Activated T-helper 2 cell treated with anti-CD3 and anti-CD28 coated beads, Interferon-gamma antibody, Interleukin-2, Interleukin-4, amounts not matched to agents 10 μg/mL and 5 μg/mL and 100 μg/mL, durations not matched to agents 14 hours and 24 hours and 36 hours (primary cell): Measurements from ENCODE around the gene LARP7. TPM values are rescaled to one million over a fixed set of nuclear protein-coding genes. Genes with fewer than 3 reads are reported as not detected.
A peak's percentile ranks its signal among the peaks of the same experiment; 100 is the strongest.
"Not testable (repeated sequence)": the region's sequence is repeated elsewhere in the genome, so short reads cannot be mapped to it uniquely, and the experiment has no call there.

Source experiments
- DNase-seq: peaks from one replicate; pipeline ENCODE4 v3.0.0; 2021; ENCODE audit warnings: low spot score
- H3K27ac Mint-ChIP-seq: one replicate; pipeline ENCODE4 v1.8.0; 2021; ENCODE audit warnings: mixed read lengths
- H3K27me3 Mint-ChIP-seq: one replicate; pipeline ENCODE4 v1.8.0; 2021; ENCODE audit warnings: low read depth, mixed read lengths
- H3K36me3 Mint-ChIP-seq: one replicate; pipeline ENCODE4 v1.8.0; 2021; ENCODE audit warnings: low read depth, mixed read lengths
- H3K4me1 Mint-ChIP-seq: one replicate; pipeline ENCODE4 v1.8.0; 2021; ENCODE audit warnings: low read depth, mixed read lengths
- H3K4me3 Mint-ChIP-seq: one replicate; pipeline ENCODE4 v1.8.0; 2021; ENCODE audit warnings: low read depth, mild to moderate bottlenecking, moderate library complexity, mixed read lengths
- H3K9me3 Mint-ChIP-seq: one replicate; pipeline ENCODE4 v1.8.0; 2021; ENCODE audit warnings: mixed read lengths
- intact Hi-C: fragments of 100-400 bp; cut with micrococcal nuclease; formaldehyde crosslinking; loops from one replicate; pipeline ENCODE4 v1.15.1; 2023
- total RNA-seq: library from RNA; stranded (reverse); gene quantifications from 2 replicates; pipeline ENCODE4 v1.2.3, GENCODE V29; 2022

Gene LARP7
- total RNA-seq, 1 donor from 2014 or later, result 45.3 TPM

DNA sequence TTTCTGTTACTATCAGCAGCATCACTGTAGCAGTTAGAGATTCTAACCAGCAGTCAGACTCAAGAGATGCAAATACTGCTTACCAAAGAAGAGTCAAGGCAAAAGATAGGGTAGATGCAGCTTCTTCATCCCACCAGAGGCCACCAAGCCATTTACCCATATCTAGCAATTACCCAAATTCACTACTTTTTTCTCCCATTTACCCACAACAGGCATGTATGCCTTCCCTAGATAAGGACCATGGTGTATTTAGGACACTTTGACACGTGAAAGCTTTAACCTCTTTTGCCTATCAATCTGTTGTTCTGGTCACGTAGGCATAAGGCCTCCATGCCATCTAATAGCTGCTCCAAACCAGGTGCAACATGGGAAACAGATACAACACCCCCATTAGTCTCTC lies 5.6 kb downstream of the LARP7 start:
- no peaks in the 10 kb centered on the region for H3K27me3 Mint-ChIP-seq
- H3K36me3 Mint-ChIP-seq, result peaks cover 32% of the 10 kb centered on the region
- H3K27ac Mint-ChIP-seq, result no peak overlapping the region
- intact Hi-C loops, result no loop called here
- DNase-seq, result no peak
- H3K9me3 Mint-ChIP-seq, result no peaks in the 10 kb centered on the region
- H3K4me3 Mint-ChIP-seq, result no peak overlapping the region
- peaks cover 21% of the 10 kb centered on the region for H3K4me1 Mint-ChIP-seq

DNA sequence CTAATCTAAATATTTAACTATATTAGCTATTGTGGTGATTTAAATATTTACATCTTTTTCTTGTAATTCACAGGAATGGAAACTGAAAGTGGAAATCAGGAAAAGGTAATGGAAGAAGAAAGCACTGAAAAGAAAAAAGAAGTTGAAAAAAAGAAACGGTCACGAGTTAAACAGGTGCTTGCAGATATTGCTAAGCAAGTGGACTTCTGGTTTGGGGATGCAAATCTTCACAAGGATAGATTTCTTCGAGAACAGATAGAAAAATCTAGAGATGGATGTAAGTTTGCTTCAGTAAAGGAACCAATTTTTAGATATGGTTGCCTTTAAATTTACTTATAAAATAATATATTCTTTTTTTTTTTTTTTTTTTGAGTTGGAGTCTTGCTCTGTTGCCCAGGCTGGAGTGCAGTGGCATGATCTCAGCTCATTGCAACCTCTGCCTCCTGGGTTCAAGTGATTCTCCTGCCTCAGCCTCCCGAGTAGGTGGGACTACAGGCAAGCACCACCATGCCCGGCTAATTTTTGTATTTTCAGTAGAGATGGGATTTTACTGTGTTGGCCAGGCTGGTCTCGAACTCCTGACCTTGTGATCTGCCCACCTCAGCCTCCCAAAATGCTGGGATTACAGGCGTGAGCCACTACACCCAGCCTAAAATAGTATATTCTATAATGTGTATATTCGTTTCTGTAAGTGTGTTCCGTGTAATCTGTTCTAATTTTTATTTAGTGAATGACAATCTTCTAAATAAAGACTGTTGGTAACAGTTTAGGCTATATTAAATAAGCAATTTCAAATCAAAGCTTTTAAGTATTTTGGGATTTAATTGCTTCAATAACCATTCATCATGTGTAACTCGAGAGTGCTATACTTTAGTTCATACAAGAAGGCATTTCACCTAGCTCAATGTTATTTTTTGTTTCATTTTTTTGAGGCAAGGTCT lies 7.9 kb downstream of the LARP7 start:
- peaks cover 11% of the 10 kb centered on the region for H3K4me1 Mint-ChIP-seq
- H3K4me3 Mint-ChIP-seq, H3K27ac Mint-ChIP-seq, H3K27me3 Mint-ChIP-seq, DNase-seq, H3K9me3 Mint-ChIP-seq, intact Hi-C loops: not testable (repeated sequence)
- H3K36me3 Mint-ChIP-seq, result peaks cover 29% of the 10 kb centered on the region

DNA sequence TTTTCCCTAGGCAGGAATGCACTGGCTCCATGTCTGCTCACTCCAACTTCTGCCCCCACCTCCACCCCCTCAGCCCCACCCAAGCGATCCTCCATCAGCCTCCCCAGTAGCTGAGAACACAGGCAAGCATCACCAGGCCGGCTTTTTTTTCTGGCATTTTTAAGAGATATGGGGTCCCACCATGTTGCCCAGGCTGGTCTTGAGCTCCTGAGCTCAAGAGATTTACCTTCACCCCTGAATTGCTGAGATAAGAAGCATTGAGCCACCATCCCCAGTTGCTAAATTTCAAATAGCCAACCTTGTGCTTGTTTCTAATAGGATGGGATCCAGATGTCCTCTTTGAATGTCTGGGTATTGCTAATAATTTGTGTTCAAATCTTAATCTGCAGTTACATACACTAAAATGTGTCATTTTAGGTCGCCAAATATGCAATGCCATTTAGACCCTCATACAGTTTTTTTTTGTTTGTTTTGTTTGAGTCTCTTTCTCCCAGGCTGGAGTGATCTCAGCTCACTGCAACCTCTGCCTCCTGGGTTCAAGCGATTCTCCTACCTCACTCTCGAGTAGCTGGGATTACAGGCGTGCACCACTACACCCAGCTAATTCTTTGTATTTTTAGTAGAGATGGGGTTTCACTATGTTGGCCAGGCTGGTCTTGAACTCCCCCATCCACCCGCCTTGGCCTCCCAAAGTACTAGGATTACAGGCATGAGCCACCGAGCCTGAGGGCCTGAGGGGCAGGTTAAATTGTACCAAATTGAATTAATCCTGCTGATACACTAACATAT lies 8.8 kb downstream of the LARP7 start:
- H3K36me3 Mint-ChIP-seq, result peaks cover 31% of the 10 kb centered on the region
- no peaks in the 10 kb centered on the region for H3K27me3 Mint-ChIP-seq
- H3K27ac Mint-ChIP-seq, result peak overlapping the region; percentile 32
- intact Hi-C loops, result no loop called here
- no peaks in the 10 kb centered on the region for H3K9me3 Mint-ChIP-seq
- no peak for DNase-seq
- H3K4me1 Mint-ChIP-seq, result peaks cover 9% of the 10 kb centered on the region
- H3K4me3 Mint-ChIP-seq, result no peak overlapping the region

DNA sequence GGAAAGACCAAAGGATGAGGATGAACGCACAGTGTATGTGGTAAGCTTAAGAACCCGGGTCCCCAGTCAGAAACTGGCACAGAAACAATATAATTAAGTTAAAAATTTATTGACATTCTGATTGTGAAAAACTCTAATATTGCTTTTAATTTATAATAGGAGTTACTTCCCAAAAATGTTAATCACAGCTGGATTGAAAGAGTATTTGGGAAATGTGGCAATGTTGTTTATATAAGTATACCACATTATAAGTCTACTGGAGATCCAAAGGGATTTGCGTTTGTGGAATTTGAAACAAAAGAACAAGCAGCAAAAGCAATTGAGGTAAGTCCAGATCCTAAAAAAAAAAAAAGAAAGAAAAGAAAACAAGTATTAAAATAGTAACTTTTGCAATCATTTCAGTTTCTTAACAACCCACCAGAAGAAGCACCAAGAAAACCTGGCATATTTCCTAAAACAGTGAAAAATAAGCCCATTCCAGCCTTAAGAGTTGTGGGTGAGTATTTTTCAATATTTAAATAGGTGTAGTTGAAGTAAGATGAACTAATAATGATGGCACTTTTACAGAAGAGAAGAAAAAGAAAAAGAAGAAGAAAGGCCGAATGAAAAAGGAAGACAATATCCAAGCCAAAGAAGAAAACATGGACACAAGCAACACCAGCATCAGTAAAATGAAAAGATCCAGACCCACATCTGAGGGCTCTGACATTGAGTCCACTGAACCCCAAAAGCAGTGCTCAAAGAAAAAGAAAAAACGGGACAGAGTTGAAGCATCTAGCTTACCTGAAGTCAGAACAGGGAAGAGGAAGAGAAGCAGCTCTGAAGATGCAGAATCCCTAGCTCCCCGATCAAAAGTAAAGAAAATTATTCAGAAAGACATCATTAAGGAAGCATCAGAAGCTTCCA lies 9.9 kb downstream of the LARP7 start:
- peaks cover 35% of the 10 kb centered on the region for H3K36me3 Mint-ChIP-seq
- no peaks in the 10 kb centered on the region for H3K9me3 Mint-ChIP-seq
- H3K4me1 Mint-ChIP-seq, result peaks cover 2% of the 10 kb centered on the region
- DNase-seq, result no peak
- H3K4me3 Mint-ChIP-seq, result no peak overlapping the region
- no peaks in the 10 kb centered on the region for H3K27me3 Mint-ChIP-seq
- intact Hi-C loops, result no loop called here
- H3K27ac Mint-ChIP-seq, result no peak overlapping the region

DNA sequence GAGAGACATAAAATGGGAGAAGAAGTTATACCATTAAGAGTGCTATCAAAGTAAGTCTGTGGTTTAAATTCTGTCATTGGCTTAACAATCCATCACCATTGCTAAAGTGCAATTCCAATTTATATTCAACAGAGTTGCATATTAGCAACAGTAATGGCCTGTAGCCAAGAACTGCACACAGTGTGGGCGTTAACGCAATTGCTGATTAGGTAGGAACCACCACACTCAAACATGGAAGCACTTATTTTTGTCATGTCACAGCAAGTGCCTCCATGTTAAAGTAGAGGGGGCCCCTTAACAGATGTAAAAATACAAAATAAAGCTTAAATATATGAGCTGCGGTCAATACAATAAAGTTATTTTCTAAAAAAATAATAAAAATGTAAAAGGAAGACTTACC lies 10.8 kb downstream of the LARP7 start:
- Mint-ChIP-seq H3K27ac (no peak overlapping the region), H3K36me3 (peaks cover 38% of the 10 kb centered on the region)

DNA sequence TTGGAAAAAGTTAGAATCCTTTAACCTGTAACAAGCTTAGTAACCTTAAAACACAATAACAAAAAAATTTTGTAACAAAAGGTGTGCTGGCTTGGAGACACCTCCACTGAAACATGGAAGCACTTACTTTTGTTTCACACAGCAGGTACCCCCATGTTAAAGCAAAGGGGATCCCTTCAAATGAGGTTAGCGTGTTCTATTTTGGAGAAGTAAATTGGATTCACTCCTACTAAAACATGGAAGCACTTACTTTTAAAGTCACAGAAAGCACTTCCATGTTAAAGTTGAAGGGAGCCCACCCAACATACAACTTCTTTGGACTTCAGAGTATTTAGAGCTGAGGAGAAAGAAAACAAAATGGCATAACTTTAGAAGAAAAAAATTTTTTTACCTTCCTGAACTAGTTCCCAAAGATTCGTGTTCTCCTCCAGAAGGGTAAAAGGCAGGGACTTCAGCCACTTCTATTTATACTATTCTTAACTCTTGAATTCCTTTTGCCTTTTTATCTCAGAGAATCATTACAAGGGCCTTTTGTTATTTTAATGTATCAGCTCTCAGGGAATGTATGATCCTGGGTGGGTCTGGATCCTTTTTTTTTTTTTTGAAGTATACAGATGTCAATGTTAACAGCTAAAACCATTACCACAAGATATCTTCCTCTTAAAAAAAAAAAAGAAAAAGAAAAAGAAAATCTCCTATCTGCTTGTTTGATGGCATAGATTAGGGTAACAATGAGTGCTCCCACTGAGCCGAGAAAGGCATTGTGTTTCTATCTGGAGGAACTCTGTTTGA lies 11.5 kb downstream of the LARP7 start:
- Mint-ChIP-seq H3K4me1 (peaks cover 2% of the 10 kb centered on the region), H3K9me3 (no peaks in the 10 kb centered on the region), H3K27ac (no peak overlapping the region), H3K27me3 (no peaks in the 10 kb centered on the region), H3K4me3 (no peak overlapping the region), H3K36me3 (peaks cover 38% of the 10 kb centered on the region)
- intact Hi-C loops, result no loop called here
- DNase-seq, result no peak

More for the DNA sequence above, 10.8 kb downstream of the LARP7 start:
- Mint-ChIP-seq H3K4me1 (peaks cover 2% of the 10 kb centered on the region), H3K27me3 (no peaks in the 10 kb centered on the region), H3K4me3 (no peak overlapping the region), H3K9me3 (no peaks in the 10 kb centered on the region)
- intact Hi-C loops, result no loop called here
- DNase-seq, result no peak

DNA sequence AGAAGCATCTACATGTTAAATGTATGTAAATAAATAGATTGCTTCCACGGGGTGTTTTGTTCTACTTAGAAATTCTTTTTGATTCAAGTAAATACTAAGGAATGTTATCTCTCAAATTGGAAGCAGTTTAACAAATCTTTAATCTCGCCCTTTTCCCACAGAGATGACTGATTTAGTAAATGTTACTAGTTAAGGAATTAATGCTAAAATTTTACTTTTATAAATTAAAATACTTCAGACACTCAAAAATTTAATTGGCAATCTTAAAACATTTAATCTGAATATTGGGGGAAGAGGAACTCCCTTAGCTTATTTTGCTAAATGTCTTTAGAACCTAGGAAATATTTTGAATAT lies 12.1 kb downstream of the LARP7 start:
- no peak for DNase-seq
- no peak overlapping the region for H3K4me3 Mint-ChIP-seq
- no peaks in the 10 kb centered on the region for H3K27me3 Mint-ChIP-seq
- peaks cover 2% of the 10 kb centered on the region for H3K4me1 Mint-ChIP-seq
- no peak overlapping the region for H3K27ac Mint-ChIP-seq
- intact Hi-C loops, result no loop called here
- H3K36me3 Mint-ChIP-seq, result peaks cover 40% of the 10 kb centered on the region
- H3K9me3 Mint-ChIP-seq, result no peaks in the 10 kb centered on the region

DNA sequence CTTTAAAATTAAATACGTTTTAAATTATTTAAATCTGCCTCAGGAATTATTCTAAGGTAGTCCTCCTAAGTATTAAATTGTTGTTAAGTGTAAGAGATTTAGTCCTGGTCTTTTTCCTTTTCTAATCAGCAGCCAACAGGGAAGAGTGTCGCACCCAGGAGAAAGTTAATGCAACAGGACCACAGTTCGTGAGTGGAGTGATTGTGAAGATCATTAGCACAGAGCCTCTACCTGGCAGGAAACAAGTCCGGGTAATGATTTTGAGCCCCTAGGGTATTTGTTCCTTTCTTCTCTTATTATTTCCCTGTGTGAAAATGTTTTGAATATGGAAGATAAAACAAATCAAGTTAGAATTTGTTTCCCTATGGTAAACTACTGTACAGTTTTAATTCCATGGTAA lies 13.4 kb downstream of the LARP7 start:
- peaks cover 44% of the 10 kb centered on the region for H3K36me3 Mint-ChIP-seq
- H3K4me3 Mint-ChIP-seq, result no peak overlapping the region
- no peak for DNase-seq
- peaks cover 2% of the 10 kb centered on the region for H3K4me1 Mint-ChIP-seq
- no peaks in the 10 kb centered on the region for H3K9me3 Mint-ChIP-seq
- intact Hi-C loops, result no loop called here
- no peaks in the 10 kb centered on the region for H3K27me3 Mint-ChIP-seq
- no peak overlapping the region for H3K27ac Mint-ChIP-seq

DNA sequence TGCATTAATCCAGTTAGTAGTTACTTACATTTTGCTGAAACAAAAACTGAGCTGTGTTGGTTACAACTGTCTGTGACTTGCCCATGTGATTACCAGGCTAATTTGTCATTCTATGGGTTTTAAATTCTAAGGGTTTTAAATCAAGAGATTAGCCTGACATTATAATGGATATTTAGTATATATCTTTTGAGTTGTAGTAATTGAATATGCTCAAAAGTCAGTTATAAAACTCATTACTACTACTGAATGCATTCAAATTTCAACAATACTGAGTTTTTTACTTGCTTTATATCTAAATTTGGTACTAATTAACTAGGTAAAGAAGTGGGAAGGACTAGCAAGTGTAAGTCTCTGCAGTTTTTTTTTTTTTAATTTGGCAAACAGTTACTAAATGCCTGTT lies 14.7 kb downstream of the LARP7 start:
- Mint-ChIP-seq H3K9me3 (no peaks in the 10 kb centered on the region), H3K27me3 (no peaks in the 10 kb centered on the region), H3K36me3 (peaks cover 40% of the 10 kb centered on the region), H3K4me3 (no peak overlapping the region), H3K27ac (no peak overlapping the region), H3K4me1 (peaks cover 2% of the 10 kb centered on the region)
- intact Hi-C loops, result no loop called here
- DNase-seq, result no peak

DNA sequence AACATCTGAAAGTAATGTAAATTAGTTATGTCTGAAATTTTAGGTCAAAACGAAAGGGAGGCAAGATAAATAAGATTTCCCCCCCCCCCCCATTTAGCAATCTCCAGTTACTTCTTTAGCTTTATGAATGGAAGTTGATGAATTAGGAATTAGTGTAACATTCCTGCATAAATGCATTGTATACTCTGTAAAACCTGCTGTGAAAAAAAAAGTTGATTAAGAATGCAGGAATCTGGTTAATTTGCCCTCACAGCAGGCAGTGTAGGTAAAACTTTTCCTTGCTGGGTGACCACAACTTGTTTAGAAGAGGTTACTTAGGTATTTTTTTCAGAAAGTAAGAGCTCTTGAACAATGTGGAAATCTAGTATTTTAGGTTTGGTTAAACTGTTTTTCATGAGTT lies 15.3 kb downstream of the LARP7 start:
- intact Hi-C loops, result no loop called here
- Mint-ChIP-seq H3K9me3 (no peaks in the 10 kb centered on the region), H3K27ac (no peak overlapping the region), H3K4me1 (peaks cover under 1% of the 10 kb centered on the region), H3K27me3 (no peaks in the 10 kb centered on the region), H3K4me3 (no peak overlapping the region), H3K36me3 (peaks cover 38% of the 10 kb centered on the region)
- DNase-seq, result no peak

DNA sequence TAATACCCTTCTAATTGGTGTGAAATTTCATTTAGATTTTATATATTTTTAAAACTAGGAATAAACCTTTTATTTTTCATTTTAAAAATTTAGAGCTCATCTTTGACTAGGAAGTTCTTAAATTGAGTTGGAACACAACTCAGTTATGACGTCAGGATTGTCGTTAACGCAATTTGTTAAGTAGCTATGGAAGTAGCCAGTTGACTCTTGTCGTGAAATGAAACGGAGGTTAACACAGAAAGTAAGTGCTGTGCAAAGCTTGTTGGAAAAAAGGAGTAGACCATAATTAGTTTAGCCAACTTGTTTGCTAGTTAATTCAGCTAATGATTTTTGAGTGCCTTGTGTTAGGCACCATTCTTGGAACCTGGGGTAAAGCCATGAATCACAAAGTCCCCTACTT lies 18.3 kb downstream of the LARP7 start:
- Mint-ChIP-seq H3K36me3 (peaks cover 35% of the 10 kb centered on the region), H3K27me3 (no peaks in the 10 kb centered on the region), H3K4me3 (no peak overlapping the region), H3K9me3 (no peaks in the 10 kb centered on the region), H3K4me1 (no peaks in the 10 kb centered on the region), H3K27ac (no peak overlapping the region)
- DNase-seq, result no peak
- intact Hi-C loops, result no loop called here

DNA sequence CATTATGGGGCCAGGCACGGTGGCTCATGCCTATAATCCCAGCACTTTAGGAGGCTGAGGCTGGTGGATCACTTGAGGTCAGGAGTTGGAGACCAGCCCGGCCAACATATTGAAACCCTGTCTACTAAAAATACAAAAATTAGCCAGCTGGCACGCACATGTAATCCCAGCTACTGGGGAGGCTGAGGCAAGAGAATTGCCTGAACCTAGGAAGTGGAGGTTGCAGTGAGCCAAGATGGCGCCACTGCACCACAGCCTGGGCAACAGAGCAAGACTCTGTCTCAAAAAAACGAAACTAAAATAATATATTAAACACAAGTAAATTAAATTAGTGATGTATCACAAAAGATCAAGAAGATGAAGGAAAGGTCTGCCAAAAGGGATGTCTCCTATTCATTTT lies 19.2 kb downstream of the LARP7 start:
- peaks cover 31% of the 10 kb centered on the region for H3K36me3 Mint-ChIP-seq
- DNase-seq, H3K27me3 Mint-ChIP-seq, H3K9me3 Mint-ChIP-seq, H3K27ac Mint-ChIP-seq, intact Hi-C loops, H3K4me3 Mint-ChIP-seq, H3K4me1 Mint-ChIP-seq: not testable (repeated sequence)
